NCI-H2227 (cell line): ENCODE data around the gene ADAM19.

Source experiments
- DNase-seq: peaks from one replicate; lab custom pipeline; 2025; ENCODE audit not compliant: unreplicated experiment; lab: John Stamatoyannopoulos, UW

The ADAM19 gene

GRCh38 chr5:157597277-157597676, 21.7 kb upstream of the ADAM19 start:
- no peak for DNase-seq

DNA sequence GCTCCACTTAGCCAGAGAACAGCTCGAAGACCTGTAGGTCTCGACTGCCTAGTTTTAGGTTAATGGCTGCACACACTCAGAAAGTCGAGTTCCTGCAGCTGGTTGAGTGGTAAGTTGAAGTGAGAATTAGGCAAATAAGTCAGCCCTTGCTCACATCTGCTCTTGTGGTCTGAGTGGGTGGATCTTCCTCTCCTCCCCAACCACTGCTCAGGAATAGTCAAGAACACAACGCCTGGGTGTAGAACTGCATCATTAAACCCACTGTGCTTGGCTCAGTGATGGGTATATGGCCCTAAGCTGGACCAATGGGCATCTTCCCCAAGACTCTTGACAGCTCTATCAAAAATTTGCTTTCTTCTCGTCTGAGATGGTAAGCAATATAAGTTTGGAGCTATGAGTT, 20.9 kb upstream of the ADAM19 start:
- no peak for DNase-seq

GRCh38 chr5:157594675-157595459, 19.3 kb upstream of the ADAM19 start:
- DNase-seq: no peak

GRCh38 chr5:157594257-157594656, 18.7 kb upstream of the ADAM19 start:
- no peak for DNase-seq

GRCh38 chr5:157593052-157593757, 17.6 kb upstream of the ADAM19 start:
- no peak for DNase-seq

DNA sequence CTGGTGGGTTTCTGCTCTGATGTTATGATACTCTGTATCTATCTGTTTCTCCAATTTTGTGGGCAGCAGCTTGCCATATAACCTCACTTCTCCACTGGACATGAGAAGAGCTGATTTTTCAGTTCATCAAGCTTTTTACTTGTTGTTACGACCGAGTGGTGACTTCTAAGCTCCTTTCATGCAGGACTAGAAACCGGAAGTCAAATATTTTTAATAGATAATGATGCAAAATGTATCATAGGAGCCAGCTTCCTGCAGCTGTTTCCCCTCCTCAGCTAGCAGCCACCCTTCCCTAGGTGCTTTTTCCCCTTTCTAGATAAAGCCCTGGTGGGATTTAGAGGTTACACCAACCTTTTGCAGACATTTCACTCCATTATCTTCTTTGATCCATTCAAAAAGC, 17.0 kb upstream of the ADAM19 start:
- no peak for DNase-seq

- no peak for DNase-seq
Observed at GRCh38 chr5:157590478-157590877, 14.9 kb upstream of the ADAM19 start.

GRCh38 chr5:157584628-157585027, 9.1 kb upstream of the ADAM19 start:
- no peak for DNase-seq

DNA sequence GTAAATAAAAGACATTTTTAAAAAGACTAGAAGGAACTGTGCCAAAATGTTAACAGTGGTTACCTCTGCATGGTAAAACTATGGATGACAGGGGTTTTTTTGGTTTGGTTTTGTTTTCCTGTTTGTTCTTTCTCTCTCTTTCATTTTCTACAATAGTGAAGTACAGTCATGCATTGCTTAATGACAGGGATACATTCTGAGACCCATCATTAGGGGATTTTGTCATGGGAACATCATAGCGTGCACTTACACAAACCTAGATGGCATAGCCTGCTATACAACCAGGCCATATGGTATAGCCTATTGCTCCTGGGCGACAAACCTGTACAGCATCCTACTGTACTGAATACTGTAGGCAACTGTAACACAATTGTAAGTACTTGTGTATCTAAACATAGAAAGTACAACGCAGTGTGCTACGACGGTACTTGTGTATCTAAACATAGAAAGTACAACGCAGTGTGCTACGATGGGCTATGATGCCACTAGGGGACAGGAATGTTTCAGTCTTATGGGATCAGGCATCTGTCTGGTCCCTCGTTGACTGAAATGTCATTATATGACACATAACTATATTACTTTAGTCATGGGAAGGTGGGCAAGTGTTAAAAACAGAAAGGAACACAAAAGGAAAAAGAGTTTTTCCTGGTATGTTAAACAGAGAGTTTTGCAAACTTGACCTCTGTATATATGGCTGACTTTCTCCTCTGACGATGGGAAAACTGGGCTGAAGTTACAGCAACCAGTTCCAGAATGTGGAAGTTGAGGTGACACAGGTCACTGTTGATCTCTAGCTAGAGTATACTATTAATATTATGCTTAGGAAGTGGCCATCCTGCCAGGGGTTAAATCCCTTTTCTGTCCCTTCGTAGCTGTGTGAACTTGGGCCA, 7.4 kb upstream of the ADAM19 start:
- DNase-seq: peak; percentile 7

GRCh38 chr5:157581901-157582300, 6.3 kb upstream of the ADAM19 start:
- no peak for DNase-seq

DNA sequence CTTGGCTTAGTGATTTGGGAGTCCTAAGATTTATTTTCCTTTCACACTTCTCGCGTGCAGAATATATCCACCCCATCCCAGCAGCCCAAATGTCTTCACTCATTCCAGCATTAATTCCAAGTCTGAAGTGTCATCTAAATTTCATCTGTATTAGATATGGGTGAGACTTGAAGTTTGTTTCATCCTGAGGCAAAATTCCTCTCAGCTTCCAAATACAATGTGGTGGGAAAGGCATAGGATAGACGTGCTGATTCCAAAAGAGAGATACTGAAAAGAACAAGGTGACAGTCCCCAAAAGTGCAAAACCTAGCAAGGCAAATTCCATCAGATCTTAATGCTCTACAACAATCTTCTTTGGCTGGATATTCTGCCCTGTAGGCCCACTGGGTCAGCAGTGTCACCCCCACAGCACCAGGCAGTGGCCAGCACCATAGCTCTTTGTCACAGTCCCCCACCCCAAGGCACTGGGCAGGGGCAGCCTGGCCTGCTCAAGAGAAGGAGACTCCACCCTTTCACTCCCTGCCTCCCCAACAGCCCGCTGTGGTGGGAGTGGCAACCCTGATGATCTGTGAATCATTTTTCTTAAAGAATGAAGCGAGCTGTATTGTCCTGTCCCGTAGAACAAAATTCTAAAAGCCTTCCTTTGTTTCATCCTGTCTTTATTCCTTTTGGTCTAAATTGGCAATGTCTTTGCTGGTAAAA, 2.7 kb upstream of the ADAM19 start:
- no peak for DNase-seq

DNA sequence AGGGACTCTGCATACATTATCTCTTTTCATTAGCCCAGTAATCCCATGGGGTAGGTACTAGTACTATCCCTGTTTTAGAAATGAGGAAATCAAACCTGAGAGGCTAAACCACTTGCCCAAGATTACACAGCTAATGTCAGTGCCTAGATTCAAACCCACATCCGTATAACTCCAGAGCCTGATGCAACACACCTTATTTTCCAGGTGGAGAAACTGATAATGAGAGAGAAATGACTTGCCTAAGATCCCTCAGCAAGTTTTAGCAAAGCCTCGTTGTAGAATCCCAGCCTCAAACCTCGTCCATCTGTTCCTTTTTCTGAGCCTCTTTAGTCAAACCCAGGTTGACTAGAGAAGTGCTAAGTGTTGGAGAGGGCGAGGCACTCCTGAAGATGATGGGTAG, 1.1 kb upstream of the ADAM19 start:
- no peak for DNase-seq

- peak; percentile 51 for DNase-seq
Observed at GRCh38 chr5:157574456-157575380, 857 bp downstream of the ADAM19 start.

- no peak for DNase-seq
Observed at GRCh38 chr5:157571357-157571827, 4.2 kb downstream of the ADAM19 start.

- DNase-seq: no peak
Observed at GRCh38 chr5:157570531-157571200, 4.9 kb downstream of the ADAM19 start.

DNA sequence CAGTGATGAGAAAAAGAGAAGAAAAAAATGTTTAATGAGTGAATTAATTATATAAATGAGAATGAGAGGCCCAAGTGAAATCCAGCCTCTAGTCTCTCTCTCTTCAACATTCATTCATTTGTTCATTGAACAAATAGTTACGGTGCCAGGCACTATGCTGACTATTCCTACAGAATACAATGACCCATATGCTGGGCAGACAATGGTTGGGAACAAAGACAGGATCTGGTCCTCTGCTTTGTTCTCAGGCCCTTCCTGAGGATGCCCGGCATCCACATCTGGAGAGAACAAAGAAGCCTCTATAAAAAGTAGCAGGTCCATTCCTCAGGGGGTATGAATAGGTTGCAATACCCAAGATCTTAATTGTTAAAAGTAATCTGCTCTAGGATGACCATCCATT, 6.9 kb downstream of the ADAM19 start:
- no peak for DNase-seq

GRCh38 chr5:157568222-157568621, 7.4 kb downstream of the ADAM19 start:
- DNase-seq: no peak

GRCh38 chr5:157566902-157567489, 8.6 kb downstream of the ADAM19 start:
- no peak for DNase-seq
